Esophagus (tissue), 2 donors: ENCODE data around the gene SPATA25. TPM values are rescaled to one million over a fixed set of nuclear protein-coding genes. Genes with fewer than 3 reads are reported as not detected.
"Not testable (repeated sequence)": the region's sequence is repeated elsewhere in the genome, so short reads cannot be mapped to it uniquely, and the experiment has no call there.

Source experiments
- H3K27ac ChIP-seq, 2 donors: one replicate each; pipeline ENCODE4 v1.5.1; 2013; ENCODE audit warnings: low read depth in 2 of 2, mild to moderate bottlenecking in 2 of 2, inconsistent platforms in 1 of 2, low read length in 1 of 2, moderate library complexity in 1 of 2
- H3K27me3 ChIP-seq, 2 donors: one replicate each; pipeline ENCODE4 v1.6.1; 2013; ENCODE audit warnings: low read length in 2 of 2, control low read depth in 1 of 2, mild to moderate bottlenecking in 1 of 2; ENCODE audit not compliant: insufficient read depth in 2 of 2, control insufficient read depth in 1 of 2
- H3K36me3 ChIP-seq, 2 donors: one replicate each; pipeline ENCODE4 v1.6.1; 2013; ENCODE audit warnings: low read length in 1 of 2; ENCODE audit not compliant: control insufficient read depth in 2 of 2, insufficient read depth in 2 of 2
- H3K4me1 ChIP-seq, 2 donors: one replicate each; pipeline ENCODE4 v1.6.1; 2013; ENCODE audit warnings: low read length in 1 of 2; ENCODE audit not compliant: control insufficient read depth in 2 of 2, insufficient read depth in 2 of 2
- H3K4me3 ChIP-seq, 2 donors: one replicate each; pipeline ENCODE4 v1.5.1; 2013; ENCODE audit warnings: low read length in 2 of 2, mild to moderate bottlenecking in 2 of 2, low read depth in 1 of 2, moderate library complexity in 1 of 2
- H3K9me3 ChIP-seq, 2 donors: one replicate each; pipeline ENCODE4 v1.6.1; 2013; ENCODE audit warnings: mild to moderate bottlenecking in 2 of 2, low read depth in 1 of 2, low read length in 1 of 2, moderate library complexity in 1 of 2; ENCODE audit not compliant: control insufficient read depth in 2 of 2, insufficient read depth in 1 of 2
- WGBS, 2 donors: extraction: QIAGEN DNeasy Blood & Tissue Kit; methylation state at CpG; one replicate each; pipeline ENCODE4 v1.1.7; 2013; 5-methylcytosine and 5-hydroxymethylcytosine counted together
- polyA plus RNA-seq, 2 donors: library from polyadenylated mRNA; stranded (reverse); fragments of 200-250 nt; gene quantifications; one replicate each; pipeline ENCODE4 v1.2.3, GENCODE V29; 2013
- donor health status: healthy with polysubstance abuse.
- donor health status: Bipolar disorder and iron deficiency.

Gene SPATA25, protein sequence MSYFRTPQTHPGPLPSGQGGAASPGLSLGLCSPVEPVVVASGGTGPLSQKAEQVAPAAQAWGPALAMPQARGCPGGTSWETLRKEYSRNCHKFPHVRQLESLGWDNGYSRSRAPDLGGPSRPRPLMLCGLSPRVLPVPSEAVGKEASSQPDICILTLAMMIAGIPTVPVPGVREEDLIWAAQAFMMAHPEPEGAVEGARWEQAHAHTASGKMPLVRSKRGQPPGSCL
- polyA plus RNA-seq: under 1 TPM; 0.76 to 0.96 TPM

DNA sequence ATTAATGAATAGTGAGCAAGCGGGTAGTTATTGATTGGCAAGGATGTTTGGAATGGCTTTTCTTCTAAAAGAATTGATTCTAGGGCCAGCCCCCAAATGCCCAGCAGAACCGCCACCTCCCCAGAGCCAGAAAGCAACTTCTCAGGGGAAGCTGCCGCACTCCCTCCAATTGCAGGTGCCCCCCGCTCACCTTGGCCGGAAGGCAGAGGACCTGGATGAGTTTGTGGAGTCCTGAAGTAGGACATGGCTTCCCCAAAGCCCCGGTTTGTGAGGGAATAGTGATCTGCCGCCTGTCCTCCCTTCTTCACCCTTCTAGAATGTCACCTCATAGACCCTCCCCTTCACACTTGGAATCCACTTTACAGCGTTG lies at the start of gene SPATA25:
Gene SPATA25, minus strand, starts transcription at position 277 of the 370 bp plus-strand sequence. Its CDS starts 32 bp downstream, at position 245.
- Histone ChIP-seq H3K4me3 (no peak within 1 kb of the TSS), H3K36me3 (peaks cover 11 to 16% of the 10 kb centered on the region in 2 donors)

DNA sequence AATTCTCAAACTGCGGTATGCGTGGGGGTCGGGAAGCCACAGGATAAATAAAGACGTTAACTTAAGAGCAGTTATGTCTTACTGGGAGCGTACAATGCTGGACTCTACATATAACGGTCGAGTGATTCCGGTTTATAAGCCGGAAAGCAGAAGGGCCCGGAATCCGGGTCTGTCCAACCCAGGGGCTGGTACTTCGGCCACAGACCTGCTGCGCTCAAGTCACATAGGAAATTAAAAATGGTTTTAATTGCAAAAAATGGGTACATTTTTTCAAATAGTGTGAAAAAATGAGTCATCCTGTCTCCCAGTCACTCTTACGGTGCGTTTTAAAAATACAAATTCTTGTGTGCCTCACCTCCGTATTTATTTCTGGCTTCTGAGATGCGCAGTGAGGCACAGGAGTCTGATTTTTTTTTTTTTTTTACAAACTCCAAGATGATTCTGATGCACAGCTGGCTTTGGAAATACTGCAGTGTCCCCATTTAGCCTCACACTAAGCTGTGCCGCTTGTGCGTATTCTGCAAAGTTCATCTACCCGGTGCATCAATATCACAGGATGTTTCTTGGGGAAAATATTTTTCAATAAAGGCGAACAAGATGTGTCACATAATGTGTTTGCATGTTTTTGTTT lies 48.1 kb upstream of the SPATA25 start:
- Histone ChIP-seq H3K27ac (peak overlapping the region; percentile 66 to 88), H3K9me3 (no peaks in the 10 kb centered on the region)
- 9% methylated on average over 21 of the region's 21 CpGs for WGBS, 2 donors

More for the DNA sequence above, at the start of gene SPATA25:
- WGBS, 2 donors: 90 to 96% methylated on average over 8 of the region's 8 CpGs
- H3K27me3 ChIP-seq: no peaks in the 10 kb centered on the region
- no peak within 1 kb of the TSS for H3K27ac ChIP-seq
- peaks cover 3 to 10% of the 10 kb centered on the region in 2 donors for H3K4me1 ChIP-seq
- no peaks in the 10 kb centered on the region for H3K9me3 ChIP-seq

DNA sequence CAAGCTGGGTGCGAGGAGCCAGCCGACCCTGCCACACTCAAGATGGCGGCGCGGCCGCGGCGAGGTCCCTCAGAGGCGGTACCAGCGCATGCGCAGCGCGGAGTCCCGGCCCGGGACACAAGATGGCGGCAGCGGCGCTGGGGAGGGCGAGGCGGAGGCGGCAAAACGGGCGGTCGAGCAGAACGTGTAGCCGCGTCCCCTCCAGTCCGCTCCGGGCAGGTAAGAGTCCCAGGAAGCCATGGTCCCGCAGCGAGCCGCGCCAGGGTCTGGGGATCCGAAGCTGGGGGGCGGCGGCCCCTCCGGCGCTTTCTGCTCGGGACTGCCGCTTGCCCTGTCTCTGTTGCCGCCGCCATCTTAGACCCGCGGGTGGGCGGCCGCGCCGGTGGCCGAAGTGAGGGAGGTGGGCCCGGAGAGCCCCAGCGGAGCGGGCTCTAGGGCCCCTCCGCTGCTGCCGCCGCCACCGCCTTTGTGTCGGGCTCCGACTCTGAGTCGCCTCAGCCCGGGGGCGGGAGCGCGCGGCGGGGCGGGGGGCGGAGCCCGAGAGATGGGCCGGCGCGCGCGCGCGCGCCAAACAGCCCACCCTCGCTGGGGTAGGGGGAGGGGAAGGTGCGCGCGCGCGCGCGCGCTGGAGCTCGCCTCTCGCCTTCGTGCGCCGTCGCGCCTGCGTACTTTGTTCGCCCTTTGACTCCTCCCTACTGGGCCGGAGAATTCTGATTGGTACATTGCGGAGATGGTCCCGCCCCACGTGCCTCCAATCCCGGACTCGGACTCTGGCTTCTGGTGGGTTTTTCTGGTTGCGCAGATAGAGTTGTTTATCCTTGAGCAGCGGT lies 47.4 kb upstream of the SPATA25 start, which contains the start of gene PCIF1:
Gene PCIF1, plus strand, starts transcription at position 98 of the 830 bp plus-strand sequence. CDS start 4,317 bp downstream, outside the sequence.
- Histone ChIP-seq H3K9me3 (no peaks in the 10 kb centered on the region), H3K4me1 (peaks cover 2 to 5% of the 10 kb centered on the region in 2 donors)
- WGBS, 2 donors: 0 to 1% methylated on average over 55 to 102 of the region's 102 CpGs

More for the DNA sequence above, 48.1 kb upstream of the SPATA25 start:
- peaks cover 2 to 5% of the 10 kb centered on the region in 2 donors for H3K4me1 ChIP-seq
- H3K36me3 ChIP-seq: peaks cover 12 to 19% of the 10 kb centered on the region in 2 donors
- peak overlapping the region; percentile 46 to 85 for H3K4me3 ChIP-seq
- H3K27me3 ChIP-seq: no peaks in the 10 kb centered on the region

DNA sequence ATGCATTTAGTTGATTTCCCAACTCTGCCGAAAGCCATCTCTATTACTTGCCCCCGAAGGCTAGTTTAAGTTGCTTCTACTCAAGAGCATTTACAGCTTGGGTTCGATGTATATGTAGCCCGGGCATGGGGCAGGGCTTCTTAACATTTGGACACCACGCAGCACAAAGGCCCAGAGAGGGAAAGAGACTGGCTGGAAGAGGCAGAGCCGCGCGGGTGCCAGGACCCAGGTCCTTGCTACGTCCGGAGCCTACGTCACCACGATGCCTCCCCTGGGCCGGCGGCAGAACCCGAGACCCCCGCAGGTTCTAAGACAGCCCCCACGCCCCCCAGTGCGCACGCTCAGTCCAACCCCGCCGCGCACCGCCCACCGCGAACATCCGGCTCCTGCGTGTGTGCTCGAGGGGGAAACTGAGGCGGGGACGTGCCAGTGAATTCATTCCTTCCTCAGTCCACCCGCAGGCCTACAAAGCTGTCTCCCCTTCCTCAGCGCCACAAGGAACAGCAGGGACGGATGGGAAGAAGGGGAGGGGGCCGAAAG lies 46.7 kb upstream of the SPATA25 start:
- no peaks in the 10 kb centered on the region for H3K9me3 ChIP-seq
- peaks cover 6 to 8% of the 10 kb centered on the region in 2 donors for H3K36me3 ChIP-seq
- no peaks in the 10 kb centered on the region for H3K27me3 ChIP-seq
- H3K4me3 ChIP-seq: peak overlapping the region; percentile 85 to 88
- peak overlapping the region; percentile 99 to 100 for H3K27ac ChIP-seq
- H3K4me1 ChIP-seq: peaks cover 2 to 5% of the 10 kb centered on the region in 2 donors
- 1 to 2% methylated on average over 32 to 34 of the region's 34 CpGs for WGBS, 2 donors

More for the DNA sequence above, 47.4 kb upstream of the SPATA25 start, which contains the start of gene PCIF1:
- Histone ChIP-seq H3K27ac (peak within 1 kb of the TSS; percentile 99 to 100), H3K27me3 (no peaks in the 10 kb centered on the region), H3K36me3 (peaks cover 11 to 12% of the 10 kb centered on the region in 2 donors), H3K4me3 (peak within 1 kb of the TSS; percentile 85 to 88)

DNA sequence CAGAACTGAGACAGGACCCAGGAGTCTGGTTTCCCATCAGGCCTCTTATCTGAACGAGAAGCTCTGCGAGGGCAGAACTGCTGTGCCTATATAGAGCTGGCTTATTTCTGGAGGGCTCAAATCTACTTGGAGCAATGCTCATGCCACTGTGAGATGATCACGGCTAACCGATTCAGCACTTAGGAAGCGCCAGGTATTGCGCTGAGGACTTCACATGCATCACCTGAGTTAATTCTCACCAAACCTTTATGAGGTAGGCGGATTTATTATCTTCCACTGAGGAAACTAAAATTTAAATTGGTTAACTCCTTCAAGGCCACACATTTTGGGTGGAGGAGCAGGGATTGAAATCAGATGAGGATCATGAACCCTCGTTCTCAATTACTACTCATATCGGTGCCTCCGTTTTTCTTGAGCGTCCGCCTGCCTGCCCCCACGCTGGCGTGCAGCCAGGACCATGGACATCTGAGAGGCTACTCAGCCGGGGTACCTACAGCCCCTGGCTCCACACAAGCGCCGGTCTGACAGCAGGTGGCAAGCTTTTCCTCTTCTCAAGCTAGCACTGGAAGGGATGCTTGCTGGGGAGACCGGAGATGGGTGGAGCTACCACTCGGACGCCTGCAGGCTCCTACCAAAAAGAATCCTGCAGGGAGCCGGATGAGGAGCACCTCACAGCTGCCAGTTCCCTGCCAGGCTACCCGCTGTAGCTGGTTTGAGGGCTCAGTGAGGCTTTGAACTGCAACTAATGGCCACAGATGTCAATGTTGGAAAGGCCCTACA lies 46.0 kb upstream of the SPATA25 start:
- H3K9me3 ChIP-seq: no peaks in the 10 kb centered on the region
- 20 to 24% methylated on average over 22 of the region's 22 CpGs for WGBS, 2 donors
- no peaks in the 10 kb centered on the region for H3K27me3 ChIP-seq

DNA sequence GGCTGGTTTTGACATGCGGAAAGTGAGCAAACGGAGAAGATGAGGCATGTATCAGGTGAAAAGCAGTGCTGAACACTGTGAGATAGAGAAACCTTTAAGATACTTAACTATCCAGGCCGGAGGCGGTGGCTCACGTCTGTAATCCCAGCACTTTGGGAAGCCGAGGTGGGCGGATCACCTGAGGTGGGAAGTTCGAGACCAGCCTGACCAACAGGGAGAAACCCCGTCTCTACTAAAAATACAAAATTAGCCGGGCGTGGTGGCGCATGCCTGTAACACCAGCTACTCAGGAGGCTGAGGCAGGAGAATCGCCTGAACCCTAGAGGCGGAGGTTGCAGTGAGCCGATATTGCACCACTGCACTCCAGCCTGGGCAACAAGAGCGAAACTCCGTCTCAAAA lies 44.3 kb upstream of the SPATA25 start:
- WGBS, 2 donors: 91 to 96% methylated on average over 17 of the region's 17 CpGs
- not testable (repeated sequence) for H3K27me3 ChIP-seq, H3K36me3 ChIP-seq, H3K27ac ChIP-seq, H3K4me3 ChIP-seq, H3K9me3 ChIP-seq, H3K4me1 ChIP-seq

More for the DNA sequence above, 46.0 kb upstream of the SPATA25 start:
- peaks cover 2 to 5% of the 10 kb centered on the region in 2 donors for H3K36me3 ChIP-seq
- peaks cover 2 to 5% of the 10 kb centered on the region in 2 donors for H3K4me1 ChIP-seq
- peak overlapping the region; percentile 99 to 100 for H3K27ac ChIP-seq
- H3K4me3 ChIP-seq: peak overlapping the region; percentile 85 to 88

DNA sequence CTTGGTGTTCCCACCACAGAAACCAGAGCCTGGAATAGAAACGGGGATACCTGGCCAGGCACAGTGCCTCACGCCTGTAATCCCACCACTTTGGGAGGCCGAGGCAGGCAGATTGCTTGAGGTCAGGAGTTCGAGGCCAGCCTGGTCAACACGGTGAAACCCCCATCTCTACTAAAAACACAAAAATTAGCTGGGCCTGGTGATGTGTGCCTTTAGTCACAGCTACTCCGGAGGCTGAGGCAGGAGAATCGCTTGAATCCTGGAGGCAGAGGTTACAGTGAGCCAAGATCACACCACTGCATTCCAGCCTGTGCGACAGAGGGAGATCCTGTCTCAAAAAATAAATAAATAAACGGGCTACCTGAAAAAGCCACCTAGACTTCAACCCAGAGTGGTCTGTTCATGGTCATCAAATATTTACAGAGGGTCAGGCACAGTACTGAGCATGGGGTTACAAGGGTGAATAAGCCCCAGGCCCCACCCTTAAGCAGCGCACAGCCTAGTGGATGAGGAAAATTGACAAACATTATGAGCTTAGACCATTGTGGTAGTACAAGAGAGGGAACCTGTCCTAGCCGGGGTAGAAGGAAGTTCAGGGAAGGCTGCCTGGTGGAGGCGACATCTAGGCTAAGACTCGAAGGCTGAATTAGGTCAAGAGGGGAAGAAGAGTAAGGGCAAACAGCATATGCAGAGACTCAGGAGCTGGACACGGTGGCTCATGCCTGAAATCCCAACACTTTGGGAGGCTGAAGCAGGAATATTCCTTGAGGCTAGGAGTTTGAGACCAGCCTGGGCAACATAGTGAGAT lies 39.9 kb upstream of the SPATA25 start:
- 71 to 77% methylated on average over 14 of the region's 14 CpGs for WGBS, 2 donors
- Histone ChIP-seq H3K4me3 (no peak overlapping the region), H3K36me3 (no peaks in the 10 kb centered on the region), H3K9me3 (no peaks in the 10 kb centered on the region), H3K27ac (no peak overlapping the region), H3K4me1 (no peaks in the 10 kb centered on the region), H3K27me3 (no peaks in the 10 kb centered on the region)

DNA sequence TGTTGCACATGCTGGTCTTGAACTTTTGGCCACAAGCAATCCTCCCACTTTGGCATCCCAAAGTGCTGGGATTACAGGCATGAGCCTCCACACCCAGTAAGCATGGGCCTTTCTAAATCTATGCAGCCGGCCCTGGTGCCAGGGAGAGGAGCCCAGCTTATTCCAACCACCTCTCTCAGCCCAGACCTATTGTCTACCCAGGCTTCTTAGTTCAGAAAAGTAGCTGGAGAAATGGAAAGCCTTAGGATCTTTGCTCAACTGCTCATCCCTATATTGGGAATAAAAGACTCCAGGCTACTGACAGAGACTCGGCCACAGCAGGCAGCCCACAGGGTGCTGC lies 39.3 kb upstream of the SPATA25 start:
- Histone ChIP-seq H3K9me3 (no peaks in the 10 kb centered on the region), H3K4me3 (no peak overlapping the region), H3K27me3 (no peaks in the 10 kb centered on the region), H3K27ac (no peak overlapping the region), H3K4me1 (no peaks in the 10 kb centered on the region), H3K36me3 (no peaks in the 10 kb centered on the region)
- WGBS, 2 donors: 70 to 75% methylated on average over 2 of the region's 2 CpGs
